A673 (cell line): ENCODE results near the gene ZNF319.

Source experiments
- EZH2 ChIP-seq: fragments of 200-600 bp; sonication (generic); IDR thresholded peaks from 2 replicates; pipeline ENCODE4 v1.6.1; 2017; ENCODE audit warnings: borderline replicate concordance, low read depth, mild to moderate bottlenecking, mixed read lengths, antibody characterized with exemption, low read length; ENCODE audit not compliant: poor library complexity, severe bottlenecking
- TF ChIP-seq, protein P1 (sequence below): fragments of 300-800, 200-600 bp; sonication (generic); conservative IDR thresholded peaks from 2 replicates; pipeline ENCODE4 v1.5.1; 2017; ENCODE audit warnings: low read depth, mild to moderate bottlenecking, antibody characterized with exemption, low read length, moderate library complexity, mixed read lengths

- TF ChIP-seq, protein P1, sequence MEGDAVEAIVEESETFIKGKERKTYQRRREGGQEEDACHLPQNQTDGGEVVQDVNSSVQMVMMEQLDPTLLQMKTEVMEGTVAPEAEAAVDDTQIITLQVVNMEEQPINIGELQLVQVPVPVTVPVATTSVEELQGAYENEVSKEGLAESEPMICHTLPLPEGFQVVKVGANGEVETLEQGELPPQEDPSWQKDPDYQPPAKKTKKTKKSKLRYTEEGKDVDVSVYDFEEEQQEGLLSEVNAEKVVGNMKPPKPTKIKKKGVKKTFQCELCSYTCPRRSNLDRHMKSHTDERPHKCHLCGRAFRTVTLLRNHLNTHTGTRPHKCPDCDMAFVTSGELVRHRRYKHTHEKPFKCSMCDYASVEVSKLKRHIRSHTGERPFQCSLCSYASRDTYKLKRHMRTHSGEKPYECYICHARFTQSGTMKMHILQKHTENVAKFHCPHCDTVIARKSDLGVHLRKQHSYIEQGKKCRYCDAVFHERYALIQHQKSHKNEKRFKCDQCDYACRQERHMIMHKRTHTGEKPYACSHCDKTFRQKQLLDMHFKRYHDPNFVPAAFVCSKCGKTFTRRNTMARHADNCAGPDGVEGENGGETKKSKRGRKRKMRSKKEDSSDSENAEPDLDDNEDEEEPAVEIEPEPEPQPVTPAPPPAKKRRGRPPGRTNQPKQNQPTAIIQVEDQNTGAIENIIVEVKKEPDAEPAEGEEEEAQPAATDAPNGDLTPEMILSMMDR: no peak
- no peak for TF ChIP-seq EZH2
Measured at GRCh38 chr16:58034128-58034685, 33.7 kb upstream of the ZNF319 start.
